Activated CD8-positive, alpha-beta memory T cell treated with anti-CD3 and anti-CD28 coated beads, Interleukin-2, amount 50 U/mL, for 1 hour (primary cell): ENCODE data around the gene PDLIM1.

Experiments
- DNase-seq: peaks from one replicate; pipeline ENCODE4 v3.0.0-alpha.2; 2020; ENCODE audit errors: extremely low read depth

Gene PDLIM1

DNA sequence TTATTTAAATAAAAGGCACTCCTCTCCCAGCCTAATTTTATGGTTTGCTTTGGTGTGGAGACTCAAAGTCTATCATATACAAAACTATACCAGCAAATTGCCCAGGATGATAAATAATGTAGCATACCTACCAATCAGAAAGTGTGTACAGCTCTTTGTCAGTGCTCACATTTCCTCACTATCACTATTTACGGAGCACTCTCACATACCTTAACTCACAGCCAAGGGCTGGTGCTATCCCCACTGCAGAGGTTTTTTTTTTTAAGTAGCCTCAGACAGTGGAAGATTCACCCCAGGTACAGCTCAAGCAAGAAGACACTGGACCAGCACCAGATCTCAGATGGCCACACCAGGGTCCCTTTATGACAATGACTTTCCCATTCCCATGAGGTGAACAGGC lies 2.5 kb downstream of the PDLIM1 start:
- no peak for DNase-seq

DNA sequence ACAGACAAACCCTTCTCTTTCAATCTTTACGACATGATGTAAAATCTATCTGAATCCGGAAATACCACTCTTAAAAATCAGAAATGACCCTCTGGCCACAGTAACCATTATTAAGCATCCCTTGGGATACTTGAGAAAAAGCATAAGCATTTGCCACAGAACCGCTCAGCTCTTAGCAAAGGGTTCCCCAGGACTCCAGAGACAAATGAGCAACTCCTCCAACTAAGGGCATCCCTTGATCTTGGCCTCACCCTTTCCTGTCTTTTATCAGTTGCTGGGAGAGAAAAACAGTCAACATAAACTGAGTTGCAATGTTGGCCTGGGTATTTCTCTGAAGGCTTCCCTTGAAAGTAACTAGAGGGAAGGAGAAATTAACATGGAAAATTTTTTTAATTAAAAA lies 3.5 kb downstream of the PDLIM1 start:
- DNase-seq, result no peak

DNA sequence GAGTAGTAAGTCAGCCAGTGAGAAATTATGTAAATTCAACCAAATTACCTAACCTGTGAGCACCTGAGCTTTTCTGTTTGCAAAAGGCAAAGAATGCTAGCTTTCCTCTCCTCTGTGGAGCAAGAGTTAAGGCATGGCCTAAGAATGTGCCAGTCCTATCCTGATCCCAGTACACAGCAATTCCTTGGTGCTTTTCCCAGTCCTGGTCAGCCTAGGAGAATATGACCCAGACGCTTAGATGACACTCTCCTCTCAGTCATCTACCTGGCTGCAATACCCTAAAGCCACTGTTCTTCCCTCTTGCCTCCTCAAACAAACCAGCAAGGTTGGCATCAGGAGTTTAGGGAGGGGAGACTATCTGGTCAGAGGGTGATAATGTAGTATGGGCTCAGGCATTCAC lies 4.1 kb downstream of the PDLIM1 start:
- DNase-seq, result no peak

DNA sequence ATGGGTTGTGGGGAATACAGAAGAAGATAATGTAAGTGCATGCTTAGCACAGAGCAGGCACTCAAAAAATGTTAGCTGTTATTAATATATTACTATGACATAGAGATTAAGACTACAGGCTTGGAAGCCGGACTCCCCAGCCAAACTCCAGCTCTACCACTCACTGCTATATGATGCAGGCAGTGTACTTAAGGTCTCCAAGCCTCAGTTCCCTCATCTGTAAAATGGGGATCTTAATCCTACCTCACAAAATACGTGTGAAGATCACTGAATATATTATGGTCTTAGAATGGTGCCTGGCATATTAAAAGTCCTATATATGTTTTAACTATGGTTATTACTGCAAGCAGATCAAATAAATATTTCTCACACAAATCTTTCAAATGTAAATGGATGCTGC lies 5.2 kb downstream of the PDLIM1 start:
- DNase-seq, result no peak

DNA sequence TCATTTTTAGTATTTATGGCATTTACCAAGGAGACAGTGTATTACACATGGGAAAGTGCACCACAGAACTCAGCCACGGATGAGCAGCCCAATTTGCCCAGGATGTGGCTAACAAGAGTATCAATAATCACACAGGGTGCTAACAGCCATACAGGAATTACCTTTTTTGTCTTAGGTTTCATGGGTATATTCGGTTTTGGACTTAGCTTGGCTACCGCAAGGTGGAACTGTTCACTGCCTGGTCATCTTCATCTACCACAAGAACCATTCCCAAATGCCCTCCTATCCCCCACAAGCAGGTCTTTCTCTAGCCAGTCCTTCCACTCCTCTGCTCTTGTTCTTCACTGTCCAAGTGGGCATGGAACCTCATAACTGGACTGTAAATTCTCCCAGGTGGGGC lies 6.0 kb downstream of the PDLIM1 start:
- no peak for DNase-seq

DNA sequence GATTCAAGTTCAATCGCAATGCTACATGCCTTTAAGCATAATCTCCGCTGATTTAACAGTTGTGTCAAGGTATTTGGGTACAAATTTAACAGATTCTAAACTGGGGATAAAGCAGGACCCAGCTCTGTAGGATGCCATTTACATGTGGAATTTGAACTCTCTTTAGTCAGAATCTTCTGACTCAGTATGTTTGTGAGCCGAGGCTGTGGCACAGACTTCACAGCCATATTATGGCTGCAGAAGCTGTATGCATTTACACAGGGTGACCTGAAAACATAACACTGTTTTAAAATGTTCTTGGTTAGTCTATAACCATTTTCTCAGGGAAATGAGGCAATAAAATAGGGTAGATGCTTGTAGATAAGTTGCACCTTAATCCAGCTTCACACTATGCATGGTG lies 8.7 kb downstream of the PDLIM1 start:
- no peak for DNase-seq

DNA sequence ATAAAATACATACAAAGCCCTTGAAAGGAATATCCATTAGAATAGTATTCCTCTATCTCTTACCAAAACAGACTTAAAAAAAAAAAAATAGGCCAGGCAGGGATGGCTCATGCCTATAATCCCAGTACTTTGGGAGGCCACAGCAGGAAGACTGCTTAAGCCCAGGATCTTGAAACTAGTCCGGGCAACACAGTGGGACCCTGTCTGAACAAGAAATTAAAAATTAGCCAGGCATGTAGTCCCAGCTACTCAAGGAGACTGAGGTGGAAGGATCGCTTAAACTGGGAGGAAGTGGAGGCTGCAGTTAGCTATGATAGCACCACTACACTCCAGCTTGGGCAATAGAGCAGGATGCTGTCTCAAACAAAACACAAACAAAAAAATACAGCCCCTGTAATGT lies 9.6 kb downstream of the PDLIM1 start:
- DNase-seq, result no peak

DNA sequence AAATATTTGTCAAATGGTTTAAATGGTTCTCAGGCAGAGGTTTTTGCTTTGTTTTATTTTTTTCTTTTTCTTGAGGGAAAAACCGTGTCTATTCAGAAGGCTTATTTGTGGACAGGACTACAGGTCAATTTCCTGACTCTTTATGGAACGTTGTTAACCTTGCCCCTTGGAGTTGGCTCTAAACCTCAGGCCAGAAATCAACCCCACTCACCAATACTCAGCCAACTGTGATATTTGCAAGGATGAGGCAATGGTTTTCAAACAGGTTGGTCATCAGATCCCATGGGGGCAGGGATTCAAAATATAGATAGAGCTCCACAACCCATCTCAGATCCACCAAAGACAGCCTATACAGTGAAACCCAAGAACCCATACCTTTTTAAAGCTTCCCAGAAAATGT lies 10.2 kb downstream of the PDLIM1 start:
- no peak for DNase-seq

DNA sequence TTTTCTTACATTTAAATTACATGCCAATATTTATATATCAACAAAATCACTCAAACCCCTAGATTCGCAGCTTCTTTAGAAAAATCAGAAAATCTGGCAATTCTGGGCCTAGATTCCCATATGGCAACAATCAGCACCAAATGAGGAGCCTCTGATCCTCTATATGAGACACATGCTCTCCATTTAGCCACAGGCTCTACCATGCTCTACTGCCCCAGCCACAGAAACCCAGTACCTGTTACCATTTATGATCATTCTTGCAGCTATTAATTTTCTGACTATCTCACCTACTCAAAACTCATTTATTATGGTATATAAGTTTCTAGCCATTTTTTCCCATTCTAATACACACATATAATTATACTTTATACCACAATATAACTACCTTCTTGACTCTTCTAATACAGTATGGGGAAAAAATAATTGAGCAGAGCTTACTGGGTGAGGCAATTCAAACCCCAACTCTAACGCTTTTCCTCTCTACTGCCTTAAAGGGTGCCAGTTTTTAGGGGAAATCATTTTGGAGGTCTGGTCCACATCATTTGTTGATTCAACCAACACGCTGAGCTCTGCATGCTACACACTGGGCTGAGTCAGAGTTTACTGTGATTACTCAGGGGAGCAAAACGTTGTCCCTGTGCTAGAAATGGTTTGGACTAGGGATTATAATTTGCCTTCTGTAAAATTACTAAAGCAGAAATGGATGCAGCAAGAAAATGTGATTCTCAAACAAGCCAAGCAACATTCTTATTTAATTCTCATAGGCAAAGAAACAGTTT lies 11.6 kb downstream of the PDLIM1 start:
- no peak for DNase-seq

DNA sequence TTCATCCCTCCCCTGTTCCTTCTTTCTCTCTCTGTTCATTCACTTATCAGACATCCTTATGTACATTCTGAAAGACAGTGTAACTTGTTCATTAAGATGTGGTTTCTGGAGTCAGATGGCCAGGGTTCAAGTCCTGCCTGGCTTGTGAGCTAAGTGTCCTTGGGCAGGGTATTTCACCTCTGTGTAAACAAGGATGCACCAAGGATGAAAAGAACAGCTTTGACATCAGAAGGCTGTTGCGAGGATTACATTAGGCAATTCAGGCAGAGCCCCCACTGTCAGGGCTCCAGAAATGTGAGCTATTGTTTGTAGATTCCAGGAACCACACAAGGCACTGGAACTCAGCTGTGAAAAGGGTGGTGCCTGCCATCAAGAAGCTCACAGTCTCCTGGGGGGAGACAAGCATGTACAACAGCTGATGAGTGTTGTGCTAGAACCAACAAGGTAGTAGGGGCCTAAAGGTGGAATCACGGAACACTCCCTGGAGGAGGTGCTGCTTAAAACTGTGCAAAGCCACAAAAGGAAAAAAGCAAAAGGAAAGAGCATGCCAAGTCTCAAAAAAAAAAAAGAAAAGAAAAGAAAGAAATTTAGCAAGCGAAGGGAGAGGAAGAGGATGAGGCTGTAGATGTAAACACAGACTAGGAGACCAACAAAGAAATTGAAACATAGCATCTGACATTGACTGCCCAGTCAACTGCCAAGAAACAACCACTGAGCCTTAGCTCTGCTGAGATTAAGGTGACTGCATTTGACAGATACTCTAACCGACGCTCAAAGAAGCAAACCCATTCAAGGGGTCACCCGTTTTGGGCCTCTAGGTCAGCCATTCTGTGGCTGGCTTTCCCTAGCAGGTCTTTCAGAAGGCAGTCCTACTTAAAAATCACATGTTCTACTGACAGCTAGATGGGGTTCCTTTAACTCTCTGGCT lies 12.5 kb downstream of the PDLIM1 start:
- DNase-seq, result no peak

DNA sequence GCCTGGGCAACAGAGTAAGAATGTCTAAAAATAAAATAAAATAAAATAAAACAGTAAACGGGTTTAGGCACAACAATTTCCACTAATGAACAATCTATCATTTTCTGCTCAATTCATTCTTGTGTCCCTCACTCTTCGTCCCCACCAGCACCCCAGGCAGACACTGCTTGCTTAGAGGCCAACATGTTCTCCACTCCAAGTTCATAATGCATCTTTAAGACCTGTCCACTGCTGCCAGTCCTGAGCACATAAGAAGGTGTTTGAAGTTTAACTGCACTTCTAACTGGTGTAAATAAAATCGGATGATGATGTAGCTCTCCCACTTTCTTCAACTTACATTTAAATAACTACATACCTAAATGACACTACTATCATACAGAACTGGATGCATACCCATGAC lies 13.2 kb downstream of the PDLIM1 start:
- no peak for DNase-seq

DNA sequence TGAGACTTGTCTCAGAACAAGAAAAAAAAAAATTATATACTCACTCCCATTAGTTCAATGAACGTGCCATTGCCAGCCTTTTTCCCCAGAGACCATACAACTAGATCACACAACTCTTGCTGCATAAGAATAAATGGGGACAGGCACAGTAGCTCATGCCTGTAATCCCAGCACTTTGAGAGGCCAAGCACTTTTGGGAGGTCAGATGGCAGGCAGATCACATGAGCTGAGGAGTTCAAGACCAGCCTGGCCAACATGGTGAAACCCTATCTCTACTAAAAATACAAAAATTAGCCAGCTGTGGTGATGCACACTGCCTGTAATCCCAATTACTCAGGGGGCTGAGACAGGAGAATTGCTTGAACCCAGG lies 13.6 kb downstream of the PDLIM1 start:
- DNase-seq, result no peak

DNA sequence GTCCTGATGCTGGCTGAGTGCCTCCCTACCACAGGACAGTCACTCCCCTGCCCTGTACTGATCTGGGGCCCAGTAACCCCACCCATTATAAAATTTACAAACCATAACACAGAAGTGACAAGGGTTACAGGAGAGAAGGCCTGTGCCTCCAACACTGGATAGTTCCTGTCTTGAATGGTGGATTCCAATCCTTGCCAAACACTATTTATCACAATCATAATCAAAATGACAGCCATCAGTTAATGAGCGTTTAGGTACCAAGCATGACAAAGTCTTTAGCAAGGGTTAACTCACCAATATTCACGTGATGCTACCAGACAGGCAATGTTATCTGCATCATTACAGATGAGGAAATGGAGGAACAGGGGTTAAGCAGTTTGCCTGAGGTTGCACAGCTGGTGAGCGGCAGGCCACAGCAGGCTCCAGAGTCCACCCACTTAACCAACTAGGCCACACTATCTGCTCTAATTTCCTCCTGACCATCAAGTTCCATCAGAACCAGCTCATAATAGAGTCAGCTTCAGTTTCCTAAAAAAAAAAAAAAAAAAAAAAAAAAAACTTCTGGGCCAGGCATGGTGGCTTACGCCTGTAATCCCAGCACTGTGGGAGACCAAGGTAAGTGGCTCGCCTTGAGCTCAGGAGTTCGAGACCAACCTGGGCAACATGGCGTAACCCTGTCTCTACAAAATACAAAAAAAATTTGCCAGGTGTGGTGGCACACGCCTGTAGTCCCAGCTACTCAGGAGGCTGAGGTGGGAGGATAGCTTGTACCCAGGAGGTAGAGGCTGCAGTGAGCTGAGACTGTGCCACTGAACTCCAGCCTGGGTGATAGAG lies 14.2 kb downstream of the PDLIM1 start:
- no peak for DNase-seq

DNA sequence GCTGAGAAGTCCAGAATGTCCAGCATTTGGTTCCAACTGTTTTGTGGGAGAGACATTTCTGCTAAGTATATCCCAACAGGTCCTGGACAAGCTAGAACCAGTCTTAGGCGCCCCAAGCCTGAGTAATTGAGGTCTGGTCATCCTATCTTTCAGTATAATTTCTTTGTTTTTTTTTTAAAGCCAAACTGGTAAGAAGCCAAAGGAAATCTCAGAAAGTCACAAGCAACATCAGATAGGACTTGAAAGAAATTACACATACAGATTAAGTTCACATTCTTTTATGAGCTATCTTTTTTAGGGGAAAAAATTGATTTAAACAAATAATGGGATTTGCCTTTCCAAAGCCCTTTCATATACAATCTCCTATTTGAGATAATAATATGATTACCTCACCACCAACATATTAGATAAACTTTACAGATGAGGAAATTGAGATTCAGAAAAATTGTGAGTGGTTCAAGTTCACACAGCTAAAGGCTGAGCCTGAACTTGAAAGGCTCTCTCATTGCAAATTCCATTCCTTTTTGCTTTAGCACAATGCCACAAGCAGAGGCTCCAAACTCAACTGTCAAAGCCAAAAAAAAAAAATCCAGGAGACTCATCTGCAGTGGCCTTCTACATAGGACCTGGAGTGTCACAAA lies 15.0 kb downstream of the PDLIM1 start:
- DNase-seq, result no peak

DNA sequence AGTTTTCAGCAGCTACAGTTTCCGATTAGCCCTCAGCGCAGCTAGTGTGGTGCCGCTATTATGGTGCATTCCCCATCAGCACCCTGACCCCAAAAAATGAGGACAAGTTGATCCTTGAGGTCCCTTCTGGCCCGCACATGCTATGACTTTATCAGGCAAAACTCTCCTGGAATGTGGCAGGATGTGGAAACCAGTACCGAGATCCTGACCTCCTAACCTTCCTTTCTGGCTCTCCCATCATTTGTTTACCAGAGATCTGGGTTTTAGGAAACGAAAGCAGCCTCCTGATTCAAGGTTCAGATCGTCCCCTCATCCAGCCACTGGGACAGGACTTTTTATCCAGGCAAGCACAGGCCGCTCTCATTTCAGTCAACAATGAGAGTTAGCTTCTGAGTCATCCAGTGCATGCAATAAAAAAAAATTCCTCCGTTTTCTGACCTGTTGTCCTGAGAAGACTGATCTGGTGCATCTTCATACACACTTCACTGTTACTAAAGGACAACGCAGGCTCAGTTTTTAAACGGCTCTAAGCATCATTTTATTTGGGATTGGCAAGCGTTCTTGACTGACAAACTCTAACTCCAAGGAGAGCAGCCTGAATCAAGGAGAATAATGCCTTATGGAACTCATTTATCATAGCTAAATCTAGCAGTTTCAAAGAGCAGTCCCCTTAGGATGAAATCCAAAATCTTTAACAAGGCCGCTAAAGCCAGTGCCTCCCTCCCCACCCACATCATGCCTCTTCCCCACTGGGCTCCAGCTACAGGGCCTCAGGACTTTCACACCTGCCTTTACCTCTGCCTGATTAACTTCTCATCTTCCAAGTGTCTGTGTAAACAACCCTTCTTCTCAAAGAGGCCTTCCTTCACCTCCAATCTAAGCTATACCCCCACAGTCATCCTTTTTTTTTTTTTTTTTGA lies 17.1 kb downstream of the PDLIM1 start:
- no peak for DNase-seq

DNA sequence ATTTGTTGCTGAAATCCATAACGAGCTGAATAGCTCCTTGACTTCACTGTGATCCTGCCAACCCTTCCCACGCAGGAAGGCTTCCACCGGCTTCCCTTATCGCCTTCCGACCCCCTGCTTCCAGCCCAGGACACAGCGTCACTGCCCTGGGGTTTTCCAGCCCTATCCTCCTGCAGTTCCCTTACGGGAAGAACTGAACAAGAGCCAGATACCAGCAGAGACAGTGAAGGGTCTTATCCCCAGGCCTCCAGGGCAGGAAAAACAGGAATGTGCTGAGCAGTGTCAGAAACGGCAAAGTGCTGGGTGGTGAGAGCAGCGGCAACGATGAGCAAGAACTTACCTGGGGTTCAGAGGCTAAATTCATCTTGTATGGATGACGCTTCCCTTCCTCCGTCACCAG lies 22.4 kb downstream of the PDLIM1 start:
- no peak for DNase-seq

DNA sequence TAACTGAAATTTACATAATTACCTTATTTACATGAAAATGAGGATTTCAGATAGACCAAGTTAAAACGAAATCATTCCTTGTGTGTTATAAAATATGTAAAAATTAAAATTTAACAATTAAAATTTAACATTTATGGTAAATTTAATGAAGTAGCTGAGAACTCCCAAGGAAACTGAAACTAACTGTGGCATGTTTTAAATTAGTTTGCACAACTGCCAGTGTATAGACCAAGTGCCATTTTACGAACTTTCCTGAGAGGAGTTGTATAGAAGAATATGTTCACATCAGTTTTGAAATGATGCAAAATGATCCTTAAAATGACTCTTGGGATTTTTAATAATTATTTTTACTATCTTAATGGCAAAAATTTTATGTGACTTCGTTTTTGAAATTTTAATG lies 23.6 kb downstream of the PDLIM1 start:
- DNase-seq, result no peak

DNA sequence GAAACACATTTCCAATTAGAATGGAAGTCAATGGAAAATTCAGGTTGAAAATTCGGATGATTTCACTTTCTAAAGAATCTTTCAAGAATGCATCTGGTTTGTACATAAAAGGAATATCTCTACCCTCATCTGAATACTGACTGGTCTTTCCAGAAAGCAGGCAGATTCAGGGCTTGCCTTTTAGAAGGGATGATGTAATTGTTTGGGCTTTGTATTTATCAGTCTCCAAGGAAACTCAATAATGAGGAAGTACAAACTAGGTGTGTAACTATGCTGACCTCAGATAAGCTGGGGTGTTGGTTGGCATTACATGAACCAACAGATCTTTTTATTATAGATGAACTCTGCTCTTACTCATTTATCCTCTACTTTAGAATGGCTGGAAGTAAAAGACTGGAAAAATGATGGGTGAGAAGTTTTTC lies 24.1 kb downstream of the PDLIM1 start:
- DNase-seq, result no peak

DNA sequence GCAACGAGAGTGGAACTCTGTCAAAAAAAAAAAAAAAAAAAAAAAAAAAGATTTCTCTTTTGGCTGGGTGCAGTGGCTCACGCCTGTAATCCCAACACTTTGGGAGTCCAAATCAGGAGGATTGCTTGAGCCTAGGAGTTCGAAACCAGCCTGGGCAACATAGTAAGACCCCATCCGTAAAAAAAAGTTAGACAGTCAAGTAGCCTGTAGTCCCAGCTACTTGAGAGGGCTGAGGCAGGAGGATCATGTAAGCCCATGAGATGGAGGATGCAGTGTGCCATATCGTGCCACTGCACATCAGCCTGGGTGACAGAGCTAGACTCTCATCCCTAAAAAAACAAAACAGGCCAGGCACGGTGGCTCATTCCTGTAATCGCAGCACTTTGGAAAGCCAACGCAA lies 25.2 kb downstream of the PDLIM1 start:
- DNase-seq, result no peak

DNA sequence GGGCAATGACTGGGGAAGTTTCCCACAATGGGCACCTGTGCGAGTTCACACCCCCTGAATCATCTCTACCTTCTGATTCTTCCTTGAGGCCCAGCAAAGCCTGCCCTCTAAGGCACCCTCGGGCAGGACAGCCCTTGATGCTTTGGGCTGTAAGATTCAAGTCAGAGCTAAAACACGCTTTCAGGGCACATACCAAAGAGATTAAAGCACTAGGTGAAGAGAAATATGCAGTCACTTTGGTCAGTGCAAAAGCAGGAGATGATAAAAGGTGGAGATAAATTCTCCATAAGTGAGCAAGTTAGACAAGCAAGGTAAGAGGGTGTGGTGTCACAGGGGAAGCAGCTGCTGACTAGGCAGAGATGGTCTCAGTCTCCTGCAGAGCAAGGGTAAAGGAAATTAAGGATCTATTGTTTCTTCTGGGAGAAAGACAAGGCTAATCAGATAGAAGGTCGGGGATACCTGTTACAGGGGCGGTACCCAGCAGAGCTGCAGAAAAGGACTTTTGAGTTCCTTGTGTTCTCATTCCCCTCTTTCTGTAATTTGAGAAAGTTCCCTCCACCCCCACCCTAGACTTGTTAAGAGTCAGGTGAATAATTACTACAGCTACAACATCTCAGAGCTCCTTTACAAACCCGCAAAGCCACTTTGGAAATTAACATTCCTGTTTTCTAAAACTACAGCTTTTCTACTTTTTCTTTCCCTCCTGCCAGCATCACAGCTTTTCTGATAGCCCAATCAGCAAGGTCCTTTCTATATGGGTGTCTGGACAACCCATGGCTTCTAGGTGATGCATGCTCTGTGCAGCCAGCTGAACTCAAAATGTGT lies 26.4 kb downstream of the PDLIM1 start:
- no peak for DNase-seq
